ENCODE measurements around the gene S1PR5. TPM values are rescaled to one million over a fixed set of nuclear protein-coding genes. Genes with fewer than 3 reads are reported as not detected.

S1PR5 gene
- polyA plus RNA-seq, 2 donors: 9.4 to 12.1 TPM

GRCh38 chr19:10518444-10519361 is 1.5 kb upstream of the S1PR5 start:
- 9 to 11% methylated on average over 33 of the region's 33 CpGs for WGBS, 2 donors
- H3K36me3 ChIP-seq (ENCODE audit: control insufficient read depth in 2 of 2, insufficient read depth in 2 of 2, low read length in 1 of 2): peaks cover 0 to 9% of the 10 kb centered on the region in 2 donors
- peak overlapping the region; percentile 88 to 90 for H3K27ac ChIP-seq (ENCODE audit: low read depth in 2 of 2, low read length in 1 of 2)
- H3K4me1 ChIP-seq (ENCODE audit: control insufficient read depth in 2 of 2, insufficient read depth in 2 of 2, low read length in 1 of 2): peaks cover 4 to 30% of the 10 kb centered on the region in 2 donors
- peaks cover 0 to 5% of the 10 kb centered on the region in 2 donors for H3K27me3 ChIP-seq (ENCODE audit: control insufficient read depth in 1 of 2, insufficient read depth in 2 of 2, low read length in 2 of 2)
- H3K4me3 ChIP-seq (ENCODE audit: low read depth in 1 of 2, low read length in 2 of 2): no peak overlapping the region
- peaks cover 0 to 4% of the 10 kb centered on the region in 2 donors for H3K9me3 ChIP-seq (ENCODE audit: control insufficient read depth in 2 of 2, insufficient read depth in 1 of 2, low read depth in 1 of 2, low read length in 1 of 2)

- Histone ChIP-seq H3K36me3 (ENCODE audit: control insufficient read depth in 2 of 2, insufficient read depth in 2 of 2, low read length in 1 of 2) (peaks cover 0 to 9% of the 10 kb centered on the region in 2 donors), H3K27ac (ENCODE audit: low read depth in 2 of 2, low read length in 1 of 2) (peak overlapping the region; percentile 87 to 88), H3K9me3 (ENCODE audit: control insufficient read depth in 2 of 2, insufficient read depth in 1 of 2, low read depth in 1 of 2, low read length in 1 of 2) (peaks cover 0 to 4% of the 10 kb centered on the region in 2 donors), H3K4me3 (ENCODE audit: low read depth in 1 of 2, low read length in 2 of 2) (peak overlapping the region; percentile 55 to 67), H3K27me3 (ENCODE audit: control insufficient read depth in 1 of 2, insufficient read depth in 2 of 2, low read length in 2 of 2) (peaks cover 0 to 5% of the 10 kb centered on the region in 2 donors), H3K4me1 (ENCODE audit: control insufficient read depth in 2 of 2, insufficient read depth in 2 of 2, low read length in 1 of 2) (peaks cover 4 to 30% of the 10 kb centered on the region in 2 donors)
- WGBS, 2 donors: 1% methylated on average over 23 to 27 of the region's 27 CpGs
These were observed 655 bp upstream of the S1PR5 start for GRCh38 chr19:10517760-10518443.

- Histone ChIP-seq H3K9me3 (ENCODE audit: control insufficient read depth in 2 of 2, insufficient read depth in 1 of 2, low read depth in 1 of 2, low read length in 1 of 2) (peaks cover 0 to 4% of the 10 kb centered on the region in 2 donors), H3K27me3 (ENCODE audit: control insufficient read depth in 1 of 2, insufficient read depth in 2 of 2, low read length in 2 of 2) (peaks cover 0 to 5% of the 10 kb centered on the region in 2 donors), H3K36me3 (ENCODE audit: control insufficient read depth in 2 of 2, insufficient read depth in 2 of 2, low read length in 1 of 2) (peaks cover 0 to 9% of the 10 kb centered on the region in 2 donors), H3K27ac (ENCODE audit: low read depth in 2 of 2, low read length in 1 of 2) (peak overlapping the region; percentile 87 to 88), H3K4me1 (ENCODE audit: control insufficient read depth in 2 of 2, insufficient read depth in 2 of 2, low read length in 1 of 2) (peaks cover 4 to 29% of the 10 kb centered on the region in 2 donors), H3K4me3 (ENCODE audit: low read depth in 1 of 2, low read length in 2 of 2) (peak overlapping the region; percentile 55 to 67)
- 29 to 36% methylated on average over 10 of the region's 10 CpGs for WGBS, 2 donors
These were observed 468 bp downstream of the S1PR5 start for GRCh38 chr19:10516671-10517286.

- Histone ChIP-seq H3K27me3 (ENCODE audit: control insufficient read depth in 1 of 2, insufficient read depth in 2 of 2, low read length in 2 of 2) (peaks cover 0 to 5% of the 10 kb centered on the region in 2 donors), H3K36me3 (ENCODE audit: control insufficient read depth in 2 of 2, insufficient read depth in 2 of 2, low read length in 1 of 2) (peaks cover 0 to 9% of the 10 kb centered on the region in 2 donors), H3K4me3 (ENCODE audit: low read depth in 1 of 2, low read length in 2 of 2) (peak overlapping the region; percentile 21 to 55), H3K4me1 (ENCODE audit: control insufficient read depth in 2 of 2, insufficient read depth in 2 of 2, low read length in 1 of 2) (peaks cover 4 to 27% of the 10 kb centered on the region in 2 donors), H3K27ac (ENCODE audit: low read depth in 2 of 2, low read length in 1 of 2) (peak overlapping the region in 1 of 2 donors; percentile 56), H3K9me3 (ENCODE audit: control insufficient read depth in 2 of 2, insufficient read depth in 1 of 2, low read depth in 1 of 2, low read length in 1 of 2) (peaks cover 0 to 4% of the 10 kb centered on the region in 2 donors)
- WGBS, 2 donors: 59 to 78% methylated on average over 5 of the region's 5 CpGs
These were observed 1.2 kb downstream of the S1PR5 start for GRCh38 chr19:10516064-10516385.

GRCh38 chr19:10514211-10515145 is 2.8 kb downstream of the S1PR5 start:
- H3K27ac ChIP-seq (ENCODE audit: low read depth in 2 of 2, low read length in 1 of 2): no peak overlapping the region

GRCh38 chr19:10513223-10513622 is 4.0 kb downstream of the S1PR5 start:
- peaks cover 4 to 23% of the 10 kb centered on the region in 2 donors for H3K4me1 ChIP-seq (ENCODE audit: control insufficient read depth in 2 of 2, insufficient read depth in 2 of 2, low read length in 1 of 2)
- H3K9me3 ChIP-seq (ENCODE audit: control insufficient read depth in 2 of 2, insufficient read depth in 1 of 2, low read depth in 1 of 2, low read length in 1 of 2): peaks cover 0 to 4% of the 10 kb centered on the region in 2 donors
- H3K27ac ChIP-seq (ENCODE audit: low read depth in 2 of 2, low read length in 1 of 2): no peak overlapping the region
- H3K27me3 ChIP-seq (ENCODE audit: control insufficient read depth in 1 of 2, insufficient read depth in 2 of 2, low read length in 2 of 2): peaks cover 0 to 5% of the 10 kb centered on the region in 2 donors
- H3K4me3 ChIP-seq (ENCODE audit: low read depth in 1 of 2, low read length in 2 of 2): no peak overlapping the region
- peaks cover 0 to 9% of the 10 kb centered on the region in 2 donors for H3K36me3 ChIP-seq (ENCODE audit: control insufficient read depth in 2 of 2, insufficient read depth in 2 of 2, low read length in 1 of 2)
- WGBS, 2 donors: 80 to 81% methylated on average over 7 of the region's 7 CpGs

More at GRCh38 chr19:10514211-10515145, 2.8 kb downstream of the S1PR5 start:
- Histone ChIP-seq H3K27me3 (ENCODE audit: control insufficient read depth in 1 of 2, insufficient read depth in 2 of 2, low read length in 2 of 2) (peaks cover 0 to 5% of the 10 kb centered on the region in 2 donors), H3K4me1 (ENCODE audit: control insufficient read depth in 2 of 2, insufficient read depth in 2 of 2, low read length in 1 of 2) (peaks cover 8 to 32% of the 10 kb centered on the region in 2 donors), H3K9me3 (ENCODE audit: control insufficient read depth in 2 of 2, insufficient read depth in 1 of 2, low read depth in 1 of 2, low read length in 1 of 2) (peaks cover 0 to 4% of the 10 kb centered on the region in 2 donors), H3K4me3 (ENCODE audit: low read depth in 1 of 2, low read length in 2 of 2) (peak overlapping the region; percentile 5 to 16), H3K36me3 (ENCODE audit: control insufficient read depth in 2 of 2, insufficient read depth in 2 of 2, low read length in 1 of 2) (peaks cover 0 to 9% of the 10 kb centered on the region in 2 donors)
- 26 to 35% methylated on average over 107 of the region's 107 CpGs for WGBS, 2 donors

GRCh38 chr19:10510301-10510802 is 6.9 kb downstream of the S1PR5 start:
- Histone ChIP-seq H3K27ac (ENCODE audit: low read depth in 2 of 2, low read length in 1 of 2) (peak overlapping the region; percentile 82 to 84), H3K27me3 (ENCODE audit: control insufficient read depth in 1 of 2, insufficient read depth in 2 of 2, low read length in 2 of 2) (peaks cover 0 to 5% of the 10 kb centered on the region in 2 donors)

GRCh38 chr19:10508707-10509106 is 8.5 kb downstream of the S1PR5 start:
- no peak overlapping the region for H3K4me3 ChIP-seq (ENCODE audit: low read depth in 1 of 2, low read length in 2 of 2)
- no peaks in the 10 kb centered on the region for H3K27me3 ChIP-seq (ENCODE audit: control insufficient read depth in 1 of 2, insufficient read depth in 2 of 2, low read length in 2 of 2)
- peaks cover 0 to under 1% of the 10 kb centered on the region in 2 donors for H3K36me3 ChIP-seq (ENCODE audit: control insufficient read depth in 2 of 2, insufficient read depth in 2 of 2, low read length in 1 of 2)
- H3K9me3 ChIP-seq (ENCODE audit: control insufficient read depth in 2 of 2, insufficient read depth in 1 of 2, low read depth in 1 of 2, low read length in 1 of 2): no peaks in the 10 kb centered on the region
- H3K4me1 ChIP-seq (ENCODE audit: control insufficient read depth in 2 of 2, insufficient read depth in 2 of 2, low read length in 1 of 2): peaks cover 4 to 5% of the 10 kb centered on the region in 2 donors
- 57 to 68% methylated on average over 3 of the region's 3 CpGs for WGBS, 2 donors
- peak overlapping the region in 1 of 2 donors; percentile 7 for H3K27ac ChIP-seq (ENCODE audit: low read depth in 2 of 2, low read length in 1 of 2)

More at GRCh38 chr19:10510301-10510802, 6.9 kb downstream of the S1PR5 start:
- H3K4me1 ChIP-seq (ENCODE audit: control insufficient read depth in 2 of 2, insufficient read depth in 2 of 2, low read length in 1 of 2): peaks cover 4 to 18% of the 10 kb centered on the region in 2 donors
- H3K36me3 ChIP-seq (ENCODE audit: control insufficient read depth in 2 of 2, insufficient read depth in 2 of 2, low read length in 1 of 2): peaks cover 0 to 9% of the 10 kb centered on the region in 2 donors
- H3K9me3 ChIP-seq (ENCODE audit: control insufficient read depth in 2 of 2, insufficient read depth in 1 of 2, low read depth in 1 of 2, low read length in 1 of 2): peaks cover 0 to 4% of the 10 kb centered on the region in 2 donors
- H3K4me3 ChIP-seq (ENCODE audit: low read depth in 1 of 2, low read length in 2 of 2): no peak overlapping the region
- 7 to 13% methylated on average over 15 of the region's 15 CpGs for WGBS, 2 donors

Data from esophagus (tissue), 2 donors.